HG03064 (cell line): ENCODE measurements around the gene PGLYRP1.

Experiments
- ATAC-seq: cut with Tn5 transposase; IDR thresholded peaks from one replicate; pipeline ENCODE4 v1.9.1; 2021; ENCODE audit warnings: low read depth; ENCODE audit not compliant: unreplicated experiment

The PGLYRP1 gene

GRCh38 chr19:46022431-46023310 lies at the start of gene PGLYRP1:
PGLYRP1 (minus strand) TSS chr19:46023053; CDS start chr19:46023021, 32 bp downstream.
- ATAC-seq = no peak

- ATAC-seq = no peak
Observed at GRCh38 chr19:46069806-46070341, 47.0 kb upstream of the PGLYRP1 start.

DNA sequence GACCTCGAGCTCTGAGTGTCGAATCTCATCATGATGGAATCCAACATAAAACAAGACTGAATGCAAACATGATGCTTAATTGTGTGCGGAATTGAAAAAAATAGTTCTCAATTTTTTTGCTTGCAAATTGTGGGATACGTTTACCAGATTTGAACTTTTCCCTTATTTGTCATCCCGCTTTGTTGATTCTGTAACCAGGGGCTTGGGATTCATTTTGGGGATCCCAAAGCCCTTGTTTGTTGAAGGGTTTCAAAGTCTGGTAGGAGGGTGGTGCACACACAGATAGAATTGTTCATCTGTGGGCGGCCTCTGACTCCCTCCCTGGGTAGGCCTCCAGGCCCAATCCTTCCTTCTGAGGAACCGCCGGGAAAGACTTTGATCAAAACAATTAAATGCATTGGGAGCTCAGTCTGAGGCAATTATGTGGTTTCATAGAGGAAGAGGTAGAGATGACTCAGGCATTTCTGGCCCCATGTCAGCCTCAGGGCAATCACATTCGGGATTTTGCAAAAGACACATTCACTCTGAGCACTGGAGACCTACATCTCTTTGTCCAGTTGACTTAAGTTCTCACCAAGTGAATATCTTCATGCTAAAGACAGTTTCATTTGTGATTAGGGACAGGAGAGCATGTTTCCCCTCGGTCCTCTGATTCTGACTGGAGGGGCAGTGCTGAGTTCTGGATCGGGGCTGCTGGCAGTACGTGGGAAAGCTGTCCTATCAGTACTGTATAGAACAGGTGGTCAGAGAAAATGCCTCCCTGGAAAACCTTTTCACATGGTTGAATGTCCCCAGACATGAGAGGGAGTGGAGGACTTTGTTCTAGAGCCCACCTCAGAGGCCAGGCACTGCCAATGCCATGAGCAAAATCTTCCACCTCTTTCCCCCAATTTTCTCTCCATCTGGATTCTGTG lies 45.7 kb upstream of the PGLYRP1 start:
- ATAC-seq = no peak

DNA sequence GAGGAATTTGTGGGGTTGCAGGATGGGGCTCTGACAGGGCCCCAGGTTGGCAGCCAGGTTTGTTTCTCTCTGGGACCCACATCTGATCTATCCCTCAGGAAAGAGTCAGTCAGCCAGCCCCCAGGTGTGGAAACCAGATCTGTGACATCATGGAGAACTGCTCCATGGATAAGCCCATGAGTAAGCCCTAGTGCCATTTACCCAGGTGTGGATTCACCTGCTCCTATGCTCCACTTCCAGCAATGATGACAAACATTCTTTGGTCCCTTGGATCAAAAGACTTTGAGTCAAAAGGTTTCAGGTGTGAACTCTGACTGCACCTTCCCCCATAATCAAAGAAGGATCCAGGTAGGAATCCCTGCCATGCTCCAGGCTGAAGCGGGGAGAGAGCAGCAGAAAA lies 44.8 kb upstream of the PGLYRP1 start:
- no peak for ATAC-seq

DNA sequence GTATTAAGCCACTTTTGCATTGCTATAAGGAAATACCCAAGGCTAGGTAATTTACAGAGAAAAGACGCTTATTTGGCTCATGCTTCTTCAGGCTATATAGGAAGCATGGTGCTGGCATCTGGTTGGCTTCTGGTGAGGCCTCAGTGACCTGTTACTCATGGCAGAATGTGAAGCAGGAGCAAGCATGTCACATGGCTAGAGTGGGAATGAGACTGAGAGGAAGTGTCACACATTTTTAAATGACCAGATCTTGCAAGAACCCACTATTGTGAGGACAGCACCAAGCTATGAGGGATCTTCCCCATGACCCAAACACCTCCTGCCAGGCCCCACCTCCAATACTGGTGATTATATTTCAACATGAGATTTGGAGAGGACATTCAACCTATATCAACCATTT lies 43.6 kb upstream of the PGLYRP1 start:
- ATAC-seq = no peak

DNA sequence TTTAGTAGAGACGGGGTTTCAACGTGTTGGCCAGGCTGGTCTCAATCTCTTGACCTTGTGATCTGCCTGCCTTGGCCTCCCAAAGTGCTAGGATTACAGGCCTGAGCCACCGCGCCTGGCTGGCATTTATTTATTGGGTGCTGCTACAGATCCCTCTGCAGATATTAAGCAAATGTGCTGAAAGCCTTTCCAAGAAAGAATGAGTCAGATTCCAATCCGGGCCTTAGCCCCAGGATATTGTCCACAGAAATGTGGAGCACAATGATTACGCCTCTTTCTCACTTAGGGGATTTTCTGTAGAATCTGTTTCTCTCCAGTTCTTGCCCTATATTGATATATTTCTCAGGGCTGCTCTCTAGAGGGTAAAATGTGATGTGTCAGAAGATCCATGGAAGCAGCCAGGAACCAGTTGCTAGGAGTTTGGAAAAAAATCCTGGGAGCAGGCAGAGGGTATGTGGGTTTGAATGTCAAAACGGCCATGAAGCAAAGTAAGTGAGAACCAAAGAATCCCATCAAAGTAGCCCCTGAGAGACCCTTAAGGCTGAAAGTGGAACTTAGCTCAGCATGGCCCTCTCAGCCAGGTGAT lies 42.7 kb upstream of the PGLYRP1 start:
- no peak for ATAC-seq

- ATAC-seq = no peak
Observed at GRCh38 chr19:46063201-46063600, 40.3 kb upstream of the PGLYRP1 start.

- no peak for ATAC-seq
Observed at GRCh38 chr19:46060012-46060411, 37.2 kb upstream of the PGLYRP1 start.

DNA sequence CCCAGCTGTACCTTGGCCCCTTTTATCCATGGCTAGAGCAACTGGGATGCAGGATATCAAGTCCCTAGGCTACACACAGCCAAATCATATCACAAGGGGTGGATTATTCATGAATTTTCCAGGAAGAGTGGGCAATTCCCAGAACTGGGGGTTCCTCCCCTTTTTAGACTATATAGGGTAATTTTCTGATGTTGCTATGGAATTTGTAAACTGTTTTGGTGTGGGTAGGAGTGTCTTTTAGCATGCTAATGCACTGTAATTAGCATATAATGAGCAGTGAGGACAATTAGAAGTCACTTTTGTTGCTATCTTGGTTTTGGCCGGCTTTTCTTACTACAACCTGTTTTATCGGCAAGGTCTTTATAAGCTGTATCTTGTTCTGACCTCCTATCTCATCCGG lies 35.9 kb upstream of the PGLYRP1 start:
- no peak for ATAC-seq

DNA sequence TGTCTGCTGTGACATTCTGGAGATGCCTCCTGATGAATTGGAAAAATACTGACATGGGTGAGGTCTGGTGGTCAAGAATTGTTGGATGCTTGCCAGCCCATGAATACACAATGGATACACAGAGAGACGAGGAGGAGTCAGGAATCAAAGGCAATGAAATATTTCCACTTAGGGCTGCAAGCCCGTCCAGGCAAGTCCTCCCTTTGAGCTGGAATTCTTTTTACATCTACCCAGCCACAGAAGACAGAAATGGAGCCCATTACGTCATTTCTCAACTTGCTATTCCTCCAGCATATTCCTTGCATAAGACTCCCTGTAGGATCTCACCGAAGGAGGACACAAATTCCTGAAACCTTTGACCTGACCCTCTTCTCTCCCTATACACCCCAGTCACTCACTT lies 33.7 kb upstream of the PGLYRP1 start:
- no peak for ATAC-seq

DNA sequence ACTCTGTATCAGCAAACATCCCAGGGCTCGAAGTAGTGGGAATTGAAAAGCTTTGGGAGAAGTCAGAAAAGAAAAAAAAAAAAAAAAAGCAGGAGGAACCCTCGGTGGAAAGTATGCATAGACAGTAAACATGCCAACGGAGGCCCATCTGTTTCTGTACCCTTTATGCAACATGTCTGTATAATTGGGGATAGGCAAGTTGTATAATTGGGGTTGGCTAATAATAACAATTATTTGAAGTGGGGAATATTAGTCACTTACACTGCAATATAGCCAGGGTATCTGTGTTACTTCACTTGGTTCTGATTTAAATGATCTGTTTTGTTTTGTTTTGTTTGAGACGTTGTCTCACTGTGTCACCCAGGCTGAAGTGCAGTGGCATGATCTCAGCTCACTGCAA lies 30.0 kb upstream of the PGLYRP1 start:
- ATAC-seq = no peak

GRCh38 chr19:46049597-46049996 lies 26.7 kb upstream of the PGLYRP1 start:
- no peak for ATAC-seq

- ATAC-seq = no peak
Observed at GRCh38 chr19:46043519-46043918, 20.7 kb upstream of the PGLYRP1 start.

- no peak for ATAC-seq
Observed at GRCh38 chr19:46042252-46042883, 19.5 kb upstream of the PGLYRP1 start.

DNA sequence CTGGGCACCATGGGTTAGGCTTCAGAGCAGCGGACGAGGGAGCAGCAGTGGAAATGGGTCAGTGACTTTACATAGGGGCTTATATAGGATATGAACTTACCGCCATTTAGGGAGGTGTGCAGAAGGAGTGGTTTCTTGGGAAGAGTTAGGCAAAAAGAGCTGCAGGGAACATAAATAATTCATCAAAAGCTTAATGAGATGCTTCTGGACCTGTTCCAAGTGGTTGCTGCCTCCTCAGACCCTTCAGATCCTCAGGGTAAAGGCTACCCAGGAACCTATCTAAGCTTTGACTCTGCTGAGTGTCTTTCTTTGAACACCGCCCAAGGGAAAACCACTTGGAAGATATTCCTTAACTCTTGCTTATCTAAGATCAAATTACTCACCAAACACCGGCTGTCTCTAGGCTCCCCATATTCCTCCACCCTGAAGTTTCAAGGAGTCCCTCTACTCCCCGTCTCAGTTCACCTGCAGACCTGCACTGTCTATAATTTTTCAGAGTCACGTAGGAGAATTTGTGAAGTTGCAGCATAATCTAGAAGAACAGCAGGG lies 18.2 kb upstream of the PGLYRP1 start, which contains the start of gene IGFL4:
Gene IGFL4, minus strand, starts transcription at position 51 of the 549 bp plus-strand sequence. Its CDS starts 40 bp downstream, at position 11.
- ATAC-seq = no peak

- ATAC-seq = no peak
Observed at GRCh38 chr19:46040125-46040524, 17.3 kb upstream of the PGLYRP1 start.

GRCh38 chr19:46036744-46037128 lies 13.9 kb upstream of the PGLYRP1 start:
- no peak for ATAC-seq

GRCh38 chr19:46035986-46036743 lies 13.3 kb upstream of the PGLYRP1 start:
- ATAC-seq = no peak

GRCh38 chr19:46035546-46035945 lies 12.7 kb upstream of the PGLYRP1 start:
- ATAC-seq = no peak
